HL-60 (cell line): ENCODE results near the gene ZSWIM3.
A peak's percentile ranks its signal among the peaks of the same experiment; 100 is the strongest.

Source experiments
- DNase-seq, 2 experiments: peaks; one replicate each; pipeline ENCODE4 v3.0.0-alpha.2; 2010 to 2020; ENCODE audit warnings: low read depth in 1 of 2, low spot score in 1 of 2
- H3K27ac ChIP-seq: fragments of 250-450 bp; sonication (Bioruptor Pico); replicated peaks from 2 replicates; pipeline ENCODE4 v1.5.1; 2020; ENCODE audit warnings: mild to moderate bottlenecking, moderate library complexity
- H3K27me3 ChIP-seq: fragments of 250-450 bp; sonication (Bioruptor Pico); 2 replicates; pipeline ENCODE4 v1.5.1; 2021; ENCODE audit warnings: mild to moderate bottlenecking, moderate library complexity; ENCODE audit not compliant: insufficient read depth, poor library complexity, severe bottlenecking
- H3K4me3 ChIP-seq: replicated peaks from 2 replicates; pipeline ENCODE4 v1.5.1; 2011; ENCODE audit warnings: mild to moderate bottlenecking, control low read depth, low read length; ENCODE audit not compliant: insufficient read depth
- CTCF ChIP-seq: IDR thresholded peaks from one replicate; pipeline ENCODE4 v1.5.1; 2011; ENCODE audit warnings: low read length, control low read depth, inconsistent platforms; ENCODE audit not compliant: insufficient read depth
- GABPA ChIP-seq: IDR thresholded peaks from 2 replicates; pipeline ENCODE4 v1.6.1; 2012; ENCODE audit warnings: low read depth
- POLR2AphosphoS5 ChIP-seq: IDR thresholded peaks from 2 replicates; pipeline ENCODE4 v1.6.1; 2012; ENCODE audit warnings: low read depth
- REST ChIP-seq: IDR thresholded peaks from 2 replicates; pipeline ENCODE4 v1.6.1; 2012; ENCODE audit warnings: low read depth; ENCODE audit not compliant: insufficient replicate concordance
- SPI1 ChIP-seq: IDR thresholded peaks from 2 replicates; pipeline ENCODE4 v1.6.1; 2012; ENCODE audit warnings: low read depth, mild to moderate bottlenecking, borderline replicate concordance

Gene ZSWIM3

GRCh38 chr20:45909336-45909808 is 52.0 kb downstream of the ZSWIM3 start:
- Histone ChIP-seq H3K4me3 (no peak overlapping the region), H3K27ac (peak overlapping the region; percentile 68), H3K27me3 (no peaks in the 10 kb centered on the region)
- TF ChIP-seq SPI1 = no peak
- TF ChIP-seq POLR2AphosphoS5 = no peak
- no peak for TF ChIP-seq REST
- no peak for TF ChIP-seq GABPA
- TF ChIP-seq CTCF = no peak
- no peak for DNase-seq

- H3K4me3 ChIP-seq = no peak overlapping the region
Observed at GRCh38 chr20:45909817-45910669, 52.6 kb downstream of the ZSWIM3 start.

GRCh38 chr20:45910670-45911485 is 53.5 kb downstream of the ZSWIM3 start:
- no peak overlapping the region for H3K4me3 ChIP-seq

More at GRCh38 chr20:45909817-45910669, 52.6 kb downstream of the ZSWIM3 start:
- peak in 1 of 2 experiments; percentile 56 for DNase-seq
- no peak for TF ChIP-seq POLR2AphosphoS5
- Histone ChIP-seq H3K27me3 (no peaks in the 10 kb centered on the region), H3K27ac (peak overlapping the region; percentile 68)

More at GRCh38 chr20:45910670-45911485, 53.5 kb downstream of the ZSWIM3 start:
- TF ChIP-seq POLR2AphosphoS5 (no peak), REST (no peak), GABPA (no peak), CTCF (no peak), SPI1 (no peak)
- H3K27ac ChIP-seq = peak overlapping the region; percentile 69
- H3K27me3 ChIP-seq = no peaks in the 10 kb centered on the region
- DNase-seq = peak; percentile 96 to 99
